HepG2 (cell line): ENCODE results near the gene OLFM2. TPM values are rescaled to one million over a fixed set of nuclear protein-coding genes. Genes with fewer than 3 reads are reported as not detected.

Source experiments
- ADNP ChIP-seq: sonication (generic); formaldehyde crosslinking; IDR thresholded peaks from 2 replicates; pipeline ENCODE4 v1.4.0; 2020; ENCODE audit warnings: missing genetic modification reagents
- ETS1 ChIP-seq: sonication (generic); formaldehyde crosslinking; IDR thresholded peaks from 2 replicates; pipeline ENCODE4 v1.4.0; 2020; ENCODE audit warnings: missing genetic modification reagents
- HDAC2 ChIP-seq: sonication (generic); formaldehyde crosslinking; IDR thresholded peaks from 2 replicates; pipeline ENCODE4 v1.4.0; 2020; ENCODE audit warnings: missing genetic modification reagents
- IKZF5 ChIP-seq: IDR thresholded peaks from 2 replicates; pipeline ENCODE4 v1.6.1; 2018; ENCODE audit warnings: missing genetic modification reagents, mild to moderate bottlenecking, missing compliant biosample characterization
- KDM2A ChIP-seq: sonication (generic); formaldehyde crosslinking; IDR thresholded peaks from 2 replicates; pipeline ENCODE4 v1.4.0; 2020; ENCODE audit warnings: low read depth, missing genetic modification reagents, borderline replicate concordance
- KMT2A ChIP-seq: sonication (generic); formaldehyde crosslinking; IDR thresholded peaks from 2 replicates; pipeline ENCODE4 v1.4.0; 2020; ENCODE audit warnings: missing genetic modification reagents
- MED1 ChIP-seq: sonication (generic); formaldehyde crosslinking; IDR thresholded peaks from 2 replicates; pipeline ENCODE4 v1.4.0; 2020; ENCODE audit warnings: missing genetic modification reagents
- MIER2 ChIP-seq: IDR thresholded peaks from 2 replicates; pipeline ENCODE4 v1.6.1; 2016; ENCODE audit warnings: missing biosample characterization, missing genetic modification reagents
- MTA1 ChIP-seq: sonication (generic); formaldehyde crosslinking; IDR thresholded peaks from 2 replicates; pipeline ENCODE4 v1.4.0; 2020; ENCODE audit warnings: missing genetic modification reagents, mild to moderate bottlenecking, borderline replicate concordance
- NFKB2 ChIP-seq: sonication (generic); formaldehyde crosslinking; IDR thresholded peaks from 2 replicates; pipeline ENCODE4 v1.4.0; 2020; ENCODE audit warnings: missing genetic modification reagents, borderline replicate concordance
- POLR2A ChIP-seq, 2 experiments: IDR thresholded peaks; 2 replicates each; pipeline ENCODE4 v1.6.1; 2011; ENCODE audit warnings: low read depth in 2 of 2, low read length in 2 of 2, mild to moderate bottlenecking in 1 of 2, moderate library complexity in 1 of 2; ENCODE audit not compliant: insufficient read depth in 1 of 2
- RFX3 ChIP-seq: IDR thresholded peaks from 2 replicates; pipeline ENCODE4 v1.6.1; 2016; ENCODE audit warnings: missing biosample characterization, missing genetic modification reagents
- RFXAP ChIP-seq: sonication (generic); formaldehyde crosslinking; IDR thresholded peaks from 2 replicates; pipeline ENCODE4 v1.4.0; 2020; ENCODE audit warnings: missing genetic modification reagents, borderline replicate concordance
- SIX4 ChIP-seq: sonication (generic); formaldehyde crosslinking; IDR thresholded peaks from 2 replicates; pipeline ENCODE4 v1.4.0; 2020; ENCODE audit warnings: missing genetic modification reagents
- SP1 ChIP-seq, 2 experiments: fragments of 450-650 bp in 1 of 2; sonication (generic) in 1 of 2; formaldehyde crosslinking in 1 of 2; IDR thresholded peaks; 2 replicates each; pipeline versions ENCODE4 v1.4.0 to v1.6.1; 2016 to 2020; ENCODE audit warnings: missing genetic modification reagents in 1 of 2
- SP4 ChIP-seq: sonication (generic); formaldehyde crosslinking; IDR thresholded peaks from 2 replicates; pipeline ENCODE4 v1.8.1; 2023; ENCODE audit warnings: mild to moderate bottlenecking, missing genetic modification reagents
- TARDBP ChIP-seq: sonication (generic); formaldehyde crosslinking; IDR thresholded peaks from 2 replicates; pipeline ENCODE4 v1.8.0; 2022; ENCODE audit warnings: mild to moderate bottlenecking, missing genetic modification reagents
- TRIM22 ChIP-seq: fragments of 450-650 bp; IDR thresholded peaks from 2 replicates; pipeline ENCODE4 v1.6.1; 2017
- ZFAT ChIP-seq: sonication (generic); formaldehyde crosslinking; conservative IDR thresholded peaks from 2 replicates; pipeline ENCODE4 v1.8.1; 2023; ENCODE audit warnings: missing genetic modification reagents, inconsistent platforms
- ZMAT3 ChIP-seq: sonication (generic); formaldehyde crosslinking; conservative IDR thresholded peaks from 2 replicates; pipeline ENCODE4 v1.7.0; 2021; ENCODE audit warnings: missing genetic modification reagents
- ZNF138 ChIP-seq: sonication (generic); formaldehyde crosslinking; IDR thresholded peaks from 2 replicates; pipeline ENCODE4 v1.5.0; 2020; ENCODE audit warnings: mild to moderate bottlenecking, low read depth, missing genetic modification reagents
- ZNF292 ChIP-seq: sonication (generic); formaldehyde crosslinking; IDR thresholded peaks from 2 replicates; pipeline ENCODE4 v1.8.1; 2022; ENCODE audit warnings: mild to moderate bottlenecking, low read depth, missing genetic modification reagents, borderline replicate concordance
- ZNF766 ChIP-seq: sonication (generic); formaldehyde crosslinking; IDR thresholded peaks from 2 replicates; pipeline ENCODE4 v1.5.0; 2020; ENCODE audit warnings: missing genetic modification reagents, borderline replicate concordance
- polyA plus RNA-seq, 8 experiments: library from polyadenylated mRNA; depleted of rRNA in 3 of 8; stranded (reverse) in 7 of 8; unstranded in 1 of 8; fragments of >200 nt; fragmentation: Illumina TruSeq in 4 of 8; extraction: Trizol in 4 of 8; gene quantifications; 2 replicates each; pipeline versions ENCODE4 v1.2.1 to v1.2.3, GENCODE V29; 2011 to 2016; ENCODE audit warnings: low read depth in 4 of 8, missing spikeins in 1 of 8, mixed read lengths in 1 of 8; ENCODE audit not compliant: insufficient read depth in 1 of 8
- total RNA-seq, 5 experiments: library from RNA; depleted of rRNA; stranded (reverse); fragments of >200 nt; fragmentation: Illumina TruSeq; extraction: Trizol; gene quantifications; 2 replicates each; pipeline ENCODE4 v1.2.3, GENCODE V29; 2016; ENCODE audit warnings: low read depth in 1 of 5

OLFM2 gene
- total and polyA plus RNA-seq, 2 of the 13 experiments (the other 11 are each of a cell fraction or from before 2014, with no cell fraction given) = 0.20 to 0.51 TPM

- TF ChIP-seq SP4 (CRISPR knock-in tag) (no peak), ZNF292 (CRISPR knock-in tag) (no peak), MIER2 (no peak), HDAC2 (0 out of 2 replicates have a peak, but pooled peaks have one; percentile 29), TRIM22 (no peak), KMT2A (CRISPR knock-in tag) (no peak), SP1 (IDR thresholded peaks at IDR 0.05) (no peak), SP1 (CRISPR knock-in tag; IDR thresholded peaks at IDR 0.05) (peak; percentile 4; the same call in 1 of the 2 replicates), MTA1 (CRISPR knock-in tag) (0 out of 2 replicates have a peak, but pooled peaks have one; percentile 2), ZMAT3 (CRISPR knock-in tag) (no peak), IKZF5 (CRISPR knock-in tag) (no peak), TARDBP (CRISPR knock-in tag) (no peak), RFXAP (CRISPR knock-in tag) (peak; percentile 41; the same call in 1 of the 2 replicates), POLR2A (IDR thresholded peaks at IDR 0.05; ENCODE audit: insufficient read depth in 1 of 2, low read depth in 2 of 2, low read length in 2 of 2) (peak in 1 of 2 experiments; percentile 73; a peak in 2 of 4 replicates), NFKB2 (CRISPR knock-in tag) (0 out of 2 replicates have a peak, but pooled peaks have one; percentile 26), ZNF138 (CRISPR knock-in tag) (no peak), KDM2A (CRISPR knock-in tag) (0 out of 2 replicates have a peak, but pooled peaks have one; percentile 35), ZFAT (no peak), SIX4 (no peak), MED1 (CRISPR knock-in tag) (0 out of 2 replicates have a peak, but pooled peaks have one; percentile 13), RFX3 (CRISPR knock-in tag) (no peak), ADNP (CRISPR knock-in tag) (no peak), ETS1 (CRISPR knock-in tag) (no peak), ZNF766 (CRISPR knock-in tag) (no peak)
Measured at GRCh38 chr19:9819596-9819909, 116.8 kb downstream of the OLFM2 start (continued).
